T-helper 22 cell (primary cell): ENCODE measurements around the gene GLS2.
"Not testable (repeated sequence)": the region's sequence is repeated elsewhere in the genome, so short reads cannot be mapped to it uniquely, and the experiment has no call there.

Experiments used
- DNase-seq: peaks from one replicate; pipeline ENCODE4 v3.0.0-alpha.2; 2020; ENCODE audit warnings: low read depth

GLS2 gene

DNA sequence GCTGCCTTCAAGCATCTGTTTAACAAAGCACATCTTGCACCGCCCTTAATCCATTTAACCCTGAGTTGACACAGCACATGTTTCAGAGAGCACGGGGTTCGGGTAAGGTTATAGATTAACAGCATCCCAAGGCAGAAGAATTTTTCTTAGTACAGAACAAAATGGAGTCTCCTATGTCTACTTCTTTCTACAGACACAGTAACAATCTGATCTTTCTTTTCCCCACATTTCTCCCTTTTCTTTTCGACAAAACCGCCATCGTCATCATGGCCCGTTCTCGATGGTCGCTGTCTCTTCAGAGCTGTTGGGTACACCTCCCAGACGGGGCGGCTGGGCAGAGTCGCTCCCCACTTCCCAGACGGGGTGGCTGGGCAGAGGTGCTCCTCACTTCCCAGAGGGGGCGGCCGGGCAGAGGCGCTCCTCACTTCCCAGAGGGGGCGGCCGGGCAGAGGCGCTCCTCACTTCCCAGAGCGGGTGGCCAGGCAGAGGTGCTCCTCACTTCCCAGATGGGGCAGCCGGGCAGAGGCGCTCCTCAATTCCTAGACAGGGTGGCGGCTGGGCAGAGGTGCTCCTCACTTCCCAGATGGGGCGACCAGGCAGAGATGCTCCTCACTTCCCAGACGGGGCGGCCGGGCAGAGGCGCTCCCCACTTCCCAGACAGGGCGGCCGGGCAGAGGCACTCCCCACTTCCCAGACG, 5.6 kb upstream of the GLS2 start:
- not testable (repeated sequence) for DNase-seq

DNA sequence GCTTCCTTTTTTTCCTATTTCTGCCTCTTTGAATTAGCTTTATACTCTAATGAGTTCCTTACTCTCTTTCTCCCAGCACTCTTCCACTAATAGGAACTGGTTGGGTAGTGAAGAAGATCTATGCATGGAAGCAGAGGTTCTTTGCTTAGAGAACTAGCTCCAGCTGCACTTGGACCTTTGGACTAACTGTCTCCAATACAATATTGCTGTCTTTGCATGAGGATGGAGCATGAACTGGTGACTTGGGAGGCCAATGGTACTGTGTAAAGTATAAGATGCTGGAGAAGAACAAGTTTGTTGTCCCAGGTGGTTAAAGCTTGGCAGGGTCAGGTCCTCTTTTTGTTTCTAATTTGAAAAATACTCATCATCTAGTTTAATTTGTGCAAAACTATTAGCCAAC, 2.4 kb upstream of the GLS2 start:
- DNase-seq: no peak

DNA sequence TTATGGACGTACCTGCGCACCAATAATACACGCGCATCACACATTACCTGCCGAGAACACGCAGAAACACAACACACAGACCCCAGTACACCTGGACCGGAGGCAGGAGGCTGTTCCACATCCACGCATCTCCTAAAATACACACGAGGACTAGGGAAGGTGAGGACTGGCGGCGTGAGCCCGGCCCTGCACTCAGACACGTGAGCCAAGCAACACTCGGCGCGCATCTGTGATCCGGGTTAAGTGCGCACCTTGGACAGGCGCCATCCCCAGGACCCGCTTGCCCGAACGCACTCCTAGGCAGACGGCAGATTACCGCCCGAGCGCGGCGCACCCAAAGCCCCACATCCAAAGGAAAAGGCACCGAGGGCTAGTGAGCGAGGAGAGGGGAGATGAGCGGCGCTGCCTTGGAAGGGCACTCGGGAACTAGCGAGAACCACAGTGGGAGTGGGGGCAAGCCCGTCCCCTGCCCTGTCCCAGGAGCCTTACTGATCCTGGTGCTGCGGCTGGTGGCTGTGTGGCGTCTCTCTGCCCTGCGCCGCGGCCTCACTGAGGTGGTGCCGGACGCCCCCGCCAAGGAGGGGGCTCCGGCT, 417 bp downstream of the GLS2 start:
- DNase-seq: no peak

DNA sequence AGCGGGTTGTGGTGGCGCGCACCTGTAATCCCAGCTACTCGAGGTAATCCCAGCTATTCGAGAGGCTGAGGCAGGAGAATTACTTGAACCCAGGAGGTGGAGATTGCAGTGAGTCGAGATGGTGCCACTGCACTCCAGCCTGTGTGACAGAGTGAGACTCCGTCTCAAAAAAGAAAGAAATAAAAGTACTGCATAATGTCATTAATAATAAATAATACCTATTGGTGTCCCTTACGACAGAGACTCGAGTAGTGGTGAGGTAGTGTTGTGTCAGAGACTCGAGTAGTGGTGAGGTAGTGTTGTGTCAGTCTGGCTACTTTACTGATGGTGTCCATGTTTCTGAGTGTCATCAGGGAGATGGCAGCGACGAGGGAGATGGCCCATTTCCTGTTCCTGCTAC, 1.3 kb downstream of the GLS2 start:
- no peak for DNase-seq

DNA sequence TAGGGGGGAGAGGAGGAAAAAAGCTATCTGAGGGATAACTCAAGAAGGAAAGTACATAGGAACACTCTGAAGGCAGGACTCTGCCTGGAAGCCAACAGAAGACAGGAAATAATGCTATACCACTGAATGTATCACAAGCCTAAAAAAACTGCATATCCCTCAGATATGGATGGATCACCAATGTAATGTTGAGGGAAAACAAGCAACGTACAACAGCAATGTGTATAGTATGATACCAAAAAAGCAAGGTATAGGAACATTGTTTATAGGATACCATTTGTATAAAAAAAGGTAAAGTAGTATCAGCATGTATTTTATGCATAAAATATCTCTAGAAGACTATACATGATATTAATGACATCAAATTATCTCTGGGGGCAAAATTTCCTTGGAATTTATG, 3.4 kb downstream of the GLS2 start:
- DNase-seq: no peak

DNA sequence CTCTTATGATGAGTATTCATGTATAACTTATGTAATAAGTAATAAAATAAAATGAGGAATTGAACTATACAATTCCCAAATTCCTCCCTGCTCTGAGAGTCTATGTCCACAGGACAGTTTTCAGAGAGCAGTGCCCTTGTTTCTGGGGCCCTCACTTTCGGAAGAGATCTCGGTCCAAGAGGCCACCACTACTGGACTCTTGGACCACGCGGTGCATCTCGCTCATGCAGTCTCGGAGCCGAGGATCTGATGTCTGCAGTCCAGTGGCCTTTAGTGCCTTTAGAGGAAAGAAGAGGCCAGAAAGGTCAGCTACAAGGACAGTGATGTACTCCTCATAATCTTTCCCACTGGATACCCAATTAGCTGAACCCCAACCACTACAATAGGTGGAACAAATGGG, 8.3 kb downstream of the GLS2 start:
- no peak for DNase-seq

DNA sequence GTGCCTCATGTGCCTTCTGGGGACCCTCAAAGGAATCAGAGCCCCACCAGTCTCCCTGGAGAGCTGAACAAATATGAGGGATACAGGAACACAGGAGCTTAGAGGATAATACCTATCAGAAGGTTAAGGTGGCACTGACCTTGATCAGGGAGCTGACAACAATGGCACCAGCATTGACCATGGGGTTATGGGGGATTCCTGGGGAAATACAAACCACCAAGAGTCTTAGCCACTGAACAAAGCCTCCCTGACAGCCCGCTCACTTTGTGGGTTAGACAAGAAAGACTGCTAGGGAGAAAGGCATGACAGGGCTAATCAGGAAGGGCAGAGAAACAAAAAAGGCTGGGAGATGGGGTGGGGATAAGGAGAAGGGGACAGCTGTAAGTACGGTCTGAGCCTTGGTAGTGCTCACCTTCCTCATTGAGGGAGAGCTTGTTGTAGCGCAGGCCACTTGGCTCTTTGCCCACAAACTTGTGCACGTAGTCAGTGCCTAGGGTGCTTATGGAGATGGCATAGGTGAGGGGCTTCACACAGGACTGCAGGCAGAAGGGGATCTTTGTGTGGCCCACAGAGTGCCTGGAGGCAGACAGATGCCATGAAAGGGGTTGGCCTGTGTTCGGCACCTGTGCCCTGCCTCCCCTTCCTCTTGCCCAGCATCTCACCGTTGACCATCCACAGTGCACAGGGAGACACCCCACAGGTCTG, 10.3 kb downstream of the GLS2 start:
- no peak for DNase-seq

DNA sequence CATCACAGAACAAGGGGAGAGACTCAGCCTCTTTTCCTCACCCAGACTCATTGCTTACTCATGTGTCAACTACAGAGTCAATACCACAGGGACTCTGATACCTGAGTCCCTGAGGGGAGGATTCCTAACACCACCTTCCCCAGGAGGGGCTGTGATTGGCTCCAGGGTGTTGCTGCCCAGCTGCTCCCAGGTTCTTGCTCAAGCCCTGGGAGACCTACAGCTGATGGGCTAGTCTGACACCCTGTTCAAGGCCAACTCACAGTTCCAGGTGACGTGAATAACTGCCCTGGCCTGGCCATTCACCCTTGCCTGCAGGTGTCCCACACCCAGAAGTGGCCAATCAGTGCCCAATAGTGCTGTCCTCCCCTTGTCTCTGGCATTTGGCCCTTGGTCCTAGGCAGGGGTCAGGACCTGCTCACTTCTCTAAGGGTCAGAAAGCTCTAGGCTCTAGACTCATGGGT, 11.0 kb downstream of the GLS2 start:
- no peak for DNase-seq

DNA sequence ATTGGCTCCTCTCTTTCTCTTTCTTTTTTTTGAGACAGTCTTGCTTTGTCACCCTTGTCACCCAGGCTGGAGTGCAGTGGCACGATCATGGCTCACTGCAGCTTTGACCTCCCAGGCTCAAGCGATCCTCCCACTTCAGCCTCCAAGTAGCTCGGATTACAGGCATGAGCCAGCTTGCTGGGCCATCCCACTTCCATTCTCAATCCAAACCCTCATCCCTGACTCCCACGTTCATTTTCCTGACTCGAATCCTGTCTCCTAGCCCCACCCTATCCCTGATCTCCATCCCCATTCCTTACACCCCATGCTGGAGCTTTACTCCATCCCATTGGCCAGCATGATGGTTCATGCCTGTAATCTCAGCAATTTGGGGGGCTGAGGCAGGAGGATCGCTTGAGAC, 11.8 kb downstream of the GLS2 start:
- no peak for DNase-seq

DNA sequence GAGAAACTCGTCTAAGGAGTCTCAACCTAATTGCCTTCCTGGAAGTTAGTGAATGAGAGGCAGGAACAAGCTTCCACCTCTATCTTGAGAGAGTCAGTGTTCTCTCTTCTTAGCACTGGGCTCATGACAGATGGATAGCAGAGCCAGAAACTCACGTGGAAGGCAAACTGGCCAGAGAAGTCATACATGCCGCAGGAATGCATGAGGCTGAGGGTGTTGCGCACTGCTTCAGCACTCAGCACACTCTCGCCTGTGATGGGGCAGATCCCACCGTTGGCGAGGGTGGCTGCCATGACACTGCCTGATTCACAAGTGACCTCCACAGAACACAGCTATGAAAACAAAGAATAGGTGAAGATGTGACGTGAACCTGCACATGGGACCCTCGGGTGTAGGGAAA, 13.6 kb downstream of the GLS2 start:
- DNase-seq: no peak

DNA sequence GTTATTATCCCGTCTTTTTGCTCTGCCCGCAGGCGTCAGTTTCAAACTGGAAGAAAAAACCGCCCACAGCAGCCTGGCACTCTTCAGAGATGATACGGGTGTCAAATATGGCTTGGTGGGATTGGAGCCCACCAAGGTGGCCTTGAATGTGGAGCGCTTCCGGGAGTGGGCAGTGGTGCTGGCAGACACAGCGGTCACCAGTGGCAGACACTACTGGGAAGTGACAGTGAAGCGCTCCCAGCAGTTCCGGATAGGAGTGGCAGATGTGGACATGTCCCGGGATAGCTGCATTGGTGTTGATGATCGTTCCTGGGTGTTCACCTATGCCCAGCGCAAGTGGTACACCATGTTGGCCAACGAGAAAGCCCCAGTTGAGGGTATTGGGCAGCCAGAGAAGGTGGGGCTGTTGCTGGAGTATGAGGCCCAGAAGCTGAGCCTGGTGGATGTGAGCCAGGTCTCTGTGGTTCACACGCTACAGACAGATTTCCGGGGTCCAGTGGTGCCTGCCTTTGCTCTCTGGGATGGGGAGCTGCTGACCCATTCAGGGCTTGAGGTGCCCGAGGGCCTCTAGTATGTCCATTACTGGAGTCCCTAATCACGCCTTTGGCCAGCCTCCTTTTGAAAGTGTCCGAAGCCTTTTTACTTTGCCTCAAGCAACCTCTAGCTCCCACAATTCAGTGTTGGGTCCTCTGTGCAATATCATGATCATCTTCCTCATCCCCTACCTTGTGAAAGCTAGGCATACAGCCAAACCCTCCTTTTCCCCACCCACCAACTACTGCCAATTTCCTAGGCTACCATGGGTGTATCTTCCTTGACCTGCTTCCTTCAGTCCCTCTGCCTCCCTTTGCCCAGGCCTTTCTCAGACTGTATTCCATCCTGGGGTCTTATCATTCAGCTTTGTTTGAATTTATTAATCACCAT, 18.7 kb downstream of the GLS2 start:
- no peak for DNase-seq

DNA sequence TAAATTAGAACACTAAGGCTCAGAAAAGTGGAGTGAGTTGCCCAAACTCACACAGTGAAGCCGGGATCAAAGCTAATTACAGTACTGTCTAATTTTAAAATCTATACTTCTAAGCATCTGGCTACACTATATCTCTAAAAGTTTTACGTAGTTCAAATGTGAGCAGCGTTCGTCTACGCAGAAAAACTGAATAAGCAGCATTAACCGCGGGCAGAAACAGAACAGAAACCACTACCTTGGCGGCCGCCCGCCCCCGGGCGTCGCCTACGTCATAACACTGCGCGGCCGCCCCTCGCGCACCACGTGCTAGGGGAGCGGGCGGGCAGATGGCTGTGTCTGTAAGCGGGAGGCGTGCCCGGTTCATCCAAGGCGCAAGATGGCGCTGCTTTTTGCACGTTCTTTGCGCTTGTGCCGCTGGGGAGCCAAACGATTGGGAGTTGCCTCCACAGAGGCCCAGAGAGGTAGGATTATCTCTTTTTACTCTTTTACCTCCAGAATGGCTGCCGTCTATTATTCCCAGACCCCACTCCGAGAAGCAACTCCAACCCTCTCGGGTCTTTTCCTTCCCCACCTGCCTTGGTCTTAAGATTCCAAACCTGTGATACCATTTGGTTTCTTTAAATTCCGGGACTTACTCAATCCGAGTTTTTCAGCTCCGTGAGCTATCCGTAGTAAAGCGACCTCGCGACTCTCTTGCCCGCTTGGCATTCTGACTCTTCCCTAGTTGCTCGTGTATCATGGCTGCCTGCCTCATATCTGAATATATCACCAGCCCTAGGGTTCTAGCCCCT, 19.6 kb downstream of the GLS2 start, which contains the start of gene SPRYD4:
TSS of gene SPRYD4 (plus strand) at position 363 of the 791 bp plus-strand sequence. CDS start at position 377, 14 bp downstream.
- peak; percentile 89 for DNase-seq

DNA sequence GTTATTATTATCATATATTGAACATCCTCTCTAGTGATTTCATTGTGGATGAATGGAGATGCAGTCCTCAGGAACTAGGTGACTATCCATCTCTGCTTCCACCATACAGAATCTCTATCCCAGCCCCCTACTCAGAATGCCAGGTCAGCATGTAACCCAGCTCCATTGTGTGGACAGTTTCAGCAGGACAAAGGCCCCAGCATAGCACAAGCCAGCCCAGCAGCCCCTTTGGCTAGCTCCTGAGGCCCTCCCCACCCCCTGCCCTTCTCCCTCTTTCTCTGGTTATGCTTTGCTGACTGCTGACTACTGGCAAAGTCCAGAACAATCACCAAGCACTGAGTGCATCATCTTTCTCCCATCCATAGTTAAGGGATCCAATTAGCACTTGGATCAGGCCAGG, 25.4 kb downstream of the GLS2 start:
- no peak for DNase-seq

DNA sequence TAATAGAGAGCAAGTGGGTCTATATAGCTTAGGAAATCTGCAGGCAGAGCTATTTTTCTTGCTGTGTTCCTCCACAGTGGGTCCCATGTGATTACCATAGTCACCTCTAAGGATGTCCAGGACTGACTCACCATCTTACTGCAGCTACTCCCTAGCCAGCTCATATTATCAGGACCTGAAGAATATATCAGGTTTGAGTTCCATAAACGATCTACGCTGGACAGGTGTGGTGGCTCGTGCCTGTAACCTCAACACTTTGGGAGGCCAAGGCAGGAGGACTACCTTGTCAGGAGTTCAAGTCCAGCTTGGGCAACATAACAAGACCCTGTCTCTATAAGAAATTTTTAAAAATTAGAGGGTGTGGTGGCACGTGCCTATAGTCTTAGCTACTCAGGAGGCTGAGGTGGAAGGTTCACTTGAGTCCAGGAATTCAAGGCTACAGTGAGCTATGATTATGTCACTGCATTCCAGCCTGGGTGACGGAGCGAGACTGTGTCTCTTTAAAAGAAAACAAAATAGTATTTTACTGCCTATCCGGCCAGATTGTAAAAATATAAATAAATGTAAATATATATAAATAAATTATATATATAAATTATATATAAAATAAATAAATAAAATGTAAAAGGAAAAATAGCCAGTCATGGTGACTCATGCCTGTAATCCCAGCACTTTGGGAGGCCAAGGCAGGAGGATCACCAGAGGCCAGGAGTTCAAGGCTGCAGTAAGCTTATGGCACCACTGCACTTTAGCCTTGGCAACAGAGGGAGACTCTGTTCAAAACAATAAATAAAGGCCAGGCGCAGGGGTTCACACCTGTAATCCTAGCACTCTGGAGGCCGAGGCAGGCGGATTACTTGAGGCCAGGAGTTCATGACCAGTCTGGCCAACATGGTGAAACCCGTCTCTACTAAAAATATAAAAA, 26.5 kb downstream of the GLS2 start:
- no peak for DNase-seq

DNA sequence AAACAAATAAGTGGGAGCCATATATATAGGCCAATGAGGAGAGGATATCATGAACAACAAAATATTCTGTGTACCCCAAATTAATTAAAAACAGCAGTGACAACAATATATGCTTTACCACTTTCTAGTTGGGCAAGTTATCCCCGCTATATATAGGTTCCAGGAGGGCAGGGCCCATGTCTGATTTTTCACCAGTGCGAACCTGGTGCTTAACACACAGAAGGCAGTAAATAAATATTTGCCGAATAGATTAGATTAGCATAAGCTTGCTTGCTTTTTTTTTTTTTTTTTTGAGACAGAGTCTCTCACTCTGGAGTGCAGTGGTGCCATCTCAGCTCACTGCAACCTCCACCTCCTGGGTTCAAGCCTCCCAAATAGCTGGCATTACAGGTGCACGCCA, 30.1 kb downstream of the GLS2 start:
- DNase-seq: no peak

DNA sequence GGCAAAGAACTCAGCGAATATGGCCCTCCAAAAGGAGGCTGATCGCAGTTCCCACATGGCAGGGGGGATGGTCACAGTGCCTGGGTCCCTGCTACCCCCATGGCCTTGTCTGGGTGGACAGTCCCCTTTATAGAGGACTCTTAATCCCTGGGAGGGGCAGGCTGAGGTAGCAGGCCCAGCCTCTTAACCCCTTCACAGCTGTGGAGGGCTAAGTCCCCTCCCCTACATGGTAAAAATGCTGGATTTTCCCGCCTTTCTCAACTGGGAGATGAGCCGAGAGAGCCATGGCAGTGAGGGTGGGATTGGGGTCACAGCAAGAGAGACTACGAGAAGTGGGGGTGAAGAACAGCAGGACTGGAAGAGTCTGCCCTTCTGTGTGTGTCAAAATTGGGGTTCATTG, 33.4 kb downstream of the GLS2 start, which contains the start of gene MIP:
TSS of gene MIP (minus strand) at position 101 of the 400 bp plus-strand sequence. CDS start at position 57, 44 bp downstream.
- DNase-seq: no peak

DNA sequence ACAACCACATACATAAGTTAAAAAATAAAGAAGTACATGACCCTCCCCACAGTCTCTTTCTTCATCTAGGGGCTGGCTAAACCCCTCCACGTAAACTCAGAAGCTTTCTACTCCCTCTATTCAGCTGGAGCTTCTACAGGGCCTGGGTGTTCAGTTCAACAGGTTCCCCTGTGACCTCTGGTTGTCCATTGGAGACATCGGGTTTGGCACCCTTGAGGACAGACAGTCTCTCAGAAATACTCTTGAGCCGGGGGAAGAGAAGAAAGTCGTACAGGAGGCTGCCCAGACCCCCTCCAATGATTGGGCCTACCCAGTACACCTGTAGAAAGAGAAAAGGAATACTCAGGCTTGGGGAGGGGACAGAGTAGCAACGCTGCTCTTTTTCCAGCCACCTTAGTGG, 36.8 kb downstream of the GLS2 start:
- DNase-seq: no peak

DNA sequence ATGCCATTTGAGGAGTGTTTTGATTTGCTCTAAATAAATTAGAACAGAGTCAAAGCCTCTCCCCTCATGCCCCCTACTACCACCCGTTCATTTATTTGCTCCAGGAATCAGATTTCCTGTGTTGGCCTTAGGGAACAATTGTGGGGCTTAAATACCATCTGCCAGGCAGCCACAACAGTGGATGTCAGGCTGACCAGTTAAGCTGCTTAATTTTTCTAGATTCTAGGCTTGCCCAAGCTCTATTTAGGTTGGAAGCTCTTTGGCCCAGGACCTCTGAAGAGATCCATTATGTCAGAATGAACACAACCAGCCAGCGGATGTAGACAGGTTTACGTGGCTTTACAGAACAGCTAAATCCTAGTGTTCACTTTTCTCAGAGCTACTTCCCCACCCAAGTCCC, 37.7 kb downstream of the GLS2 start:
- no peak for DNase-seq

DNA sequence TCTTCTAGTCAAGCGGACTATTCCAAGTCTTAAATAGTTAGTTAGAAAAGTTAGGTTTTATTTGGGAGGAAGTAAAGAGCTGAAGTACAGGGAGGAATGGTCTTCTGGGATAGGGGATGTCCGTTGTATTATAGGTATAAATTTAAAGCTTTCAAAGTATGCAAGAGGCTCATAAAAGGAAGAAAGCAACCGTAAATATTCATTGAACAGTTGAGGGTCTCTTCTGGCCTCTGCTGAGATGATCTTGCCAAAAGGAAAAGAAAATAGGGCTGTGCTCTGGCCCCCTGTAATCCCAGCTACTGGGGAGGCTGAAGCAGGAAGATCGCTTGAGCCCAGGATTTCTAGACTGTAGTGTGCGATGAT, 38.4 kb downstream of the GLS2 start:
- DNase-seq: no peak
